IMR-90 (cell line): ENCODE measurements around the gene GALNT4. TPM values are rescaled to one million over a fixed set of nuclear protein-coding genes. Genes with fewer than 3 reads are reported as not detected.

Experiments
- ATAC-seq: fragments of 200-7000 bp; cut with Tn5 transposase; 2 replicates; pipeline ENCODE4 v1.9.1; 2020; ENCODE audit warnings: low read depth, mild to moderate bottlenecking, moderate library complexity
- BruUV-seq: library from RNA; stranded (reverse); fragments of 400-500 nt; replicated peaks from 2 replicates; lab custom pipeline; 2021; lab: Mats Ljungman, UMichigan
- CTCF ChIA-PET: fragments of 300-600 bp; formaldehyde crosslinking; extraction: SDS; loops from one replicate; lab custom pipeline; 2021; ENCODE audit warnings: antibody characterized with exemption; lab: Yijun Ruan, JAX
- POLR2A ChIA-PET: fragments of 300-600 bp; sonication (Branson Sonifier 250); formaldehyde crosslinking; loops from one replicate; lab custom pipeline; 2022; ENCODE audit warnings: antibody characterized with exemption; ENCODE audit not compliant: unreplicated experiment; lab: Charles Lee
- DNase-seq: peaks from one replicate; pipeline ENCODE4 v3.0.0; 2013
- H2AFZ ChIP-seq: replicated peaks from 2 replicates; pipeline ENCODE3; 2013; ENCODE audit warnings: low read length, mild to moderate bottlenecking; ENCODE audit not compliant: poor library complexity
- H2AK5ac ChIP-seq: 2 replicates; pipeline ENCODE4 v1.6.1; 2013; ENCODE audit warnings: low read depth, low read length, inconsistent platforms
- H2AK9ac ChIP-seq: replicated peaks from 2 replicates; pipeline ENCODE3; 2013; ENCODE audit warnings: mild to moderate bottlenecking, low read depth, low read length, moderate library complexity; ENCODE audit not compliant: poor library complexity
- H2BK120ac ChIP-seq: 2 replicates; pipeline ENCODE4 v1.6.1; 2013; ENCODE audit warnings: low read depth, low read length, inconsistent platforms
- H2BK15ac ChIP-seq: 3 replicates; pipeline ENCODE4 v1.6.1; 2013; ENCODE audit warnings: low read depth, low read length, inconsistent platforms
- H2BK20ac ChIP-seq: 2 replicates; pipeline ENCODE4 v1.6.1; 2013; ENCODE audit warnings: low read depth, mild to moderate bottlenecking, inconsistent platforms, low read length, moderate library complexity
- H2BK5ac ChIP-seq: 2 replicates; pipeline ENCODE4 v1.6.1; 2013; ENCODE audit warnings: mild to moderate bottlenecking, low read depth, low read length, inconsistent platforms; ENCODE audit not compliant: poor library complexity, severe bottlenecking
- H3K14ac ChIP-seq: replicated peaks from 2 replicates; pipeline ENCODE4 v1.6.1; 2013; ENCODE audit warnings: low read depth, low read length, inconsistent platforms
- H3K18ac ChIP-seq: 2 replicates; pipeline ENCODE4 v1.6.1; 2013; ENCODE audit warnings: low read depth, low read length, control low read depth
- H3K23ac ChIP-seq: 2 replicates; pipeline ENCODE4 v1.6.1; 2013; ENCODE audit warnings: low read depth, low read length, inconsistent platforms
- H3K27ac ChIP-seq: 2 replicates; pipeline ENCODE4 v1.5.1; 2013; ENCODE audit warnings: mild to moderate bottlenecking, control low read depth, low read length; ENCODE audit not compliant: insufficient read depth
- H3K27me3 ChIP-seq: 2 replicates; pipeline ENCODE4 v1.6.1; 2013; ENCODE audit warnings: low read length; ENCODE audit not compliant: control insufficient read depth, insufficient read depth
- H3K36me3 ChIP-seq: 2 replicates; pipeline ENCODE4 v1.6.1; 2013; ENCODE audit warnings: low read length, mixed read lengths; ENCODE audit not compliant: control insufficient read depth, insufficient read depth
- H3K4ac ChIP-seq: 2 replicates; pipeline ENCODE4 v1.6.1; 2013; ENCODE audit warnings: low read depth, low read length, inconsistent platforms
- H3K4me1 ChIP-seq: 2 replicates; pipeline ENCODE4 v1.6.1; 2013; ENCODE audit warnings: low read length, mixed read lengths; ENCODE audit not compliant: control insufficient read depth, insufficient read depth
- H3K4me2 ChIP-seq: 2 replicates; pipeline ENCODE4 v1.6.1; 2013; ENCODE audit warnings: low read depth, mild to moderate bottlenecking, control low read depth, low read length, moderate library complexity
- H3K4me3 ChIP-seq: 2 replicates; pipeline ENCODE4 v1.5.1; 2013; ENCODE audit warnings: low read depth, mild to moderate bottlenecking, control low read depth, low read length, moderate library complexity; ENCODE audit not compliant: insufficient read depth
- H3K56ac ChIP-seq: 2 replicates; pipeline ENCODE4 v1.6.1; 2013; ENCODE audit warnings: low read length, inconsistent platforms; ENCODE audit not compliant: insufficient read depth; ENCODE audit errors: extremely low read depth
- H3K79me1 ChIP-seq, 2 experiments: 2 replicates each; pipeline ENCODE4 v1.6.1; 2013; ENCODE audit warnings: low read length in 2 of 2, inconsistent platforms in 1 of 2, low read depth in 1 of 2
- H3K9ac ChIP-seq: 2 replicates; pipeline ENCODE4 v1.6.1; 2013; ENCODE audit warnings: low read depth, low read length, control low read depth
- H3K9me1 ChIP-seq: 2 replicates; pipeline ENCODE4 v1.6.1; 2013; ENCODE audit warnings: low read length, inconsistent platforms; ENCODE audit not compliant: insufficient read depth
- H3K9me3 ChIP-seq: 2 replicates; pipeline ENCODE4 v1.6.1; 2013; ENCODE audit warnings: low read length; ENCODE audit not compliant: control insufficient read depth, insufficient read depth
- H4K20me1 ChIP-seq: 2 replicates; pipeline ENCODE4 v1.6.1; 2013; ENCODE audit warnings: low read length, inconsistent platforms; ENCODE audit not compliant: insufficient read depth
- H4K5ac ChIP-seq: 2 replicates; pipeline ENCODE4 v1.6.1; 2013; ENCODE audit warnings: mild to moderate bottlenecking, low read depth, low read length, control low read depth
- H4K8ac ChIP-seq, 2 experiments: 2 replicates each; pipeline ENCODE4 v1.6.1; 2013; ENCODE audit warnings: low read depth in 2 of 2, low read length in 2 of 2, control low read depth in 1 of 2, inconsistent platforms in 1 of 2
- H4K91ac ChIP-seq: 2 replicates; pipeline ENCODE4 v1.6.1; 2013; ENCODE audit warnings: low read depth, low read length, inconsistent platforms; ENCODE audit not compliant: insufficient read depth
- BHLHE40 ChIP-seq: fragments of 150-350 bp; IDR thresholded peaks from 2 replicates; pipeline ENCODE4 v1.6.1; 2016; ENCODE audit warnings: mild to moderate bottlenecking, low read depth, low read length
- CEBPB ChIP-seq: IDR thresholded peaks from 2 replicates; pipeline ENCODE4 v1.6.1; 2012; ENCODE audit warnings: low read depth, low read length, improper control_type of control experiment
- CHD1 ChIP-seq: IDR thresholded peaks from 2 replicates; pipeline ENCODE4 v1.6.1; 2012; ENCODE audit warnings: low read depth, low read length, improper control_type of control experiment
- FOS ChIP-seq: fragments of 150-350 bp; IDR thresholded peaks from 2 replicates; pipeline ENCODE4 v1.6.1; 2016; ENCODE audit warnings: low read depth, low read length
- MAFK ChIP-seq: IDR thresholded peaks from 2 replicates; pipeline ENCODE4 v1.6.1; 2012; ENCODE audit warnings: low read depth, low read length, improper control_type of control experiment
- MAZ ChIP-seq: IDR thresholded peaks from 2 replicates; pipeline ENCODE4 v1.6.1; 2012; ENCODE audit warnings: low read depth, mild to moderate bottlenecking, low read length, improper control_type of control experiment, moderate library complexity, borderline replicate concordance
- RFX5 ChIP-seq: IDR thresholded peaks from 2 replicates; pipeline ENCODE4 v1.8.0; 2012; ENCODE audit warnings: low read depth, mild to moderate bottlenecking, low read length, moderate library complexity
- SMC3 ChIP-seq: fragments of 150-350 bp; IDR thresholded peaks from 2 replicates; pipeline ENCODE4 v1.6.1; 2016; ENCODE audit warnings: low read depth, mild to moderate bottlenecking, antibody characterized with exemption, low read length, moderate library complexity
- USF2 ChIP-seq: fragments of 150-350 bp; IDR thresholded peaks from 2 replicates; pipeline ENCODE4 v1.6.1; 2017; ENCODE audit warnings: mild to moderate bottlenecking, antibody characterized with exemption, low read length, low read depth
- WGBS, 2 experiments: methylation state at CpG; one replicate each; pipeline versions ENCODE4 v1.1.5 to v1.1.7; 2013; ENCODE audit warnings: missing lambda C conversion rate in 2 of 2; ENCODE audit not compliant: insufficient read length in 1 of 2; ENCODE audit errors: extremely low coverage in 2 of 2; 5-methylcytosine and 5-hydroxymethylcytosine counted together
- dilution Hi-C: fragments of 300-500 bp; cut with HindIII; formaldehyde crosslinking; loops from one replicate; pipeline ENCODE4 v1.14.3; 2018; ENCODE audit warnings: low sequenced_read_pairs; ENCODE audit not compliant: unreplicated experiment
- in situ Hi-C: fragments of 300-500 bp; cut with MboI; formaldehyde crosslinking; loops from 3 replicates; pipeline ENCODE4 v1.14.3; 2019; ENCODE audit warnings: low sequenced_read_pairs, inconsistent platforms, mixed read lengths
- intact Hi-C: fragments of 100-400 bp; cut with micrococcal nuclease; formaldehyde crosslinking; loops from 2 replicates; pipeline ENCODE4 v1.10.0; 2022
- polyA plus RNA-seq, 3 experiments: library from polyadenylated mRNA; depleted of rRNA; stranded (reverse); fragments of >200 nt; gene quantifications; 2 replicates each; pipeline ENCODE4 v1.2.3, GENCODE V29; 2012; ENCODE audit warnings: low replicate concordance in 1 of 3
- total RNA-seq: library from RNA; depleted of rRNA; stranded (reverse); fragments of >200 nt; gene quantifications from 2 replicates; pipeline ENCODE4 v1.2.3, GENCODE V29; 2012

Gene GALNT4
- total and polyA plus RNA-seq, 2 of the 4 experiments (the other 2 are of a cell fraction) = 2.6 to 9.0 TPM

GRCh38 chr12:89517720-89518119, 6.9 kb downstream of the GALNT4 start:
- Histone ChIP-seq H2BK15ac (no peak overlapping the region), H4K8ac (no peak overlapping the region), H4K5ac (no peak overlapping the region), H3K23ac (no peak overlapping the region), H4K20me1 (peaks cover 3% of the 10 kb centered on the region; the same call in 1 of the 2 replicates), H2BK20ac (no peak overlapping the region), H3K9me3 (no peaks in the 10 kb centered on the region), H4K91ac (no peak overlapping the region), H3K36me3 (no peaks in the 10 kb centered on the region), H2AFZ (no peak overlapping the region), H3K9me1 (no peaks in the 10 kb centered on the region), H3K27ac (no peak overlapping the region), H2BK5ac (no peak overlapping the region), H3K4ac (no peak overlapping the region), H3K56ac (no peak overlapping the region), H3K4me2 (no peak overlapping the region), H3K4me3 (no peak overlapping the region), H2BK120ac (no peak overlapping the region), H2AK9ac (no peak overlapping the region), H3K14ac (no peak overlapping the region), H3K18ac (no peak overlapping the region), H3K4me1 (peaks cover 5% of the 10 kb centered on the region), H3K79me1 (peaks cover 17 to 30% of the 10 kb centered on the region in 2 experiments), H3K27me3 (no peaks in the 10 kb centered on the region), H2AK5ac (no peak overlapping the region), H3K9ac (no peak overlapping the region)
- dilution Hi-C loops = no loop called here
- POLR2A ChIA-PET = interaction anchor here (0.6 kb wide), 1 partner anchor 163 kb away, joined by 3 read pairs; no protein-coding TSS in a partner anchor
- CTCF ChIA-PET = no interaction called here
- DNase-seq (no peak), ATAC-seq (no peak)
- no CpG with 5 or more reads among the region's 3 CpGs for WGBS, 2 experiments
- no TSS peak for BruUV-seq
- intact Hi-C loops = no loop called here
- TF ChIP-seq SMC3 = no peak
- no peak for TF ChIP-seq FOS
- no peak for TF ChIP-seq USF2
- no peak for TF ChIP-seq RFX5
- no peak for TF ChIP-seq CEBPB
- TF ChIP-seq MAFK = no peak
- no peak for TF ChIP-seq CHD1
- TF ChIP-seq BHLHE40 = no peak
- no peak for TF ChIP-seq MAZ
- in situ Hi-C loops = loop anchor here (25.0 kb wide), 1 partner anchor 1380 kb away; the partner anchor contains the start of genes CEP290 and TMTC3
